Heart left ventricle (tissue), 13 donors: ENCODE measurements around the gene AFAP1.

Experiments
- CTCF ChIP-seq, 12 donors: fragments of 200-600 bp; sonication (generic) in 4 of 12; IDR thresholded peaks; one replicate each; pipeline versions ENCODE4 v1.5.0 to v1.8.0; 2018 to 2022; ENCODE audit warnings: antibody characterized with exemption in 12 of 12, mild to moderate bottlenecking in 5 of 12
- POLR2A ChIP-seq, 2 donors: fragments of 450-650 bp; IDR thresholded peaks; one replicate each; pipeline ENCODE4 v1.6.1; 2017; ENCODE audit warnings: antibody characterized with exemption in 2 of 2, mild to moderate bottlenecking in 2 of 2, moderate library complexity in 2 of 2
- donor health status: ischemic (EF 13 %, LVEDD 7.1; RV severe dilation, severe dysfunction).
- donor health status: DM: no; HTN: yes; CAD: no.
- donor health status: DM: no; HTN: no; CAD: no.
- donor health status: ischemic (EF 25% LVEDD 6.9; RV normal size, moderate dysfunction).
- donor health status: ischemic (EF 25% LVEDD 5.7; RV mildly dilated, moderate dysfunction).
- donor health status: ischemic (EF 35%, LVEDD 5.7; RV mildly dilated, moderate dysfunction).
- donor health status: nonischemic (EF 11% LVEDD 7.7; RV severe dilation, severe dysfunction).
- donor health status: DM: yes; HTN: yes; CAD: no.
- donor health status: PGD.
- donor health status: ischemic (EF 29% LVEDD 5.4; RV normal size, mild dysfunction).
- donor health status: nonischemic (EF 23%, LVEDD 6.1; RV moderate dilation, normal function).

- no peak for TF ChIP-seq CTCF (IDR thresholded peaks at IDR 0.05)
- no peak for TF ChIP-seq POLR2A (IDR thresholded peaks at IDR 0.05)
Observed at GRCh38 chr4:7793186-7793585, 146.5 kb downstream of the AFAP1 start.
